Ishikawa (cell line): Measurements from ENCODE around the gene GLI3.

ENCODE experiments used
- CEBPB ChIP-seq: IDR thresholded peaks from 2 replicates; pipeline ENCODE4 v1.6.1; 2012
- CREB1 ChIP-seq: IDR thresholded peaks from 2 replicates; pipeline ENCODE4 v1.6.1; 2012; ENCODE audit warnings: low read depth
- EGR1 ChIP-seq: IDR thresholded peaks from 2 replicates; pipeline ENCODE4 v1.6.1; 2012
- EP300 ChIP-seq: IDR thresholded peaks from 2 replicates; pipeline ENCODE4 v1.6.1; 2012; ENCODE audit warnings: borderline replicate concordance
- FOXM1 ChIP-seq: IDR thresholded peaks from 2 replicates; pipeline ENCODE4 v1.6.1; 2012; ENCODE audit warnings: low read depth, borderline replicate concordance
- MAX ChIP-seq: IDR thresholded peaks from 2 replicates; pipeline ENCODE4 v1.6.1; 2012
- NFIC ChIP-seq: IDR thresholded peaks from 2 replicates; pipeline ENCODE4 v1.6.1; 2012
- RAD21 ChIP-seq: IDR thresholded peaks from 2 replicates; pipeline ENCODE4 v1.6.1; 2012; ENCODE audit warnings: low read depth
- REST ChIP-seq: IDR thresholded peaks from 2 replicates; pipeline ENCODE4 v1.6.1; 2012; ENCODE audit warnings: low read depth, mild to moderate bottlenecking
- TAF1 ChIP-seq: IDR thresholded peaks from 2 replicates; pipeline ENCODE4 v1.6.1; 2012; ENCODE audit warnings: low read depth, mild to moderate bottlenecking
- TCF12 ChIP-seq: IDR thresholded peaks from 2 replicates; pipeline ENCODE4 v1.6.1; 2012; ENCODE audit warnings: low read depth
- TEAD4 ChIP-seq: IDR thresholded peaks from 2 replicates; pipeline ENCODE4 v1.6.1; 2012
- USF1 ChIP-seq: IDR thresholded peaks from 2 replicates; pipeline ENCODE4 v1.6.1; 2012
- YY1 ChIP-seq: IDR thresholded peaks from 2 replicates; pipeline ENCODE4 v1.6.1; 2012; ENCODE audit warnings: low read depth
- ZBTB7A ChIP-seq: IDR thresholded peaks from 2 replicates; pipeline ENCODE4 v1.6.1; 2012; ENCODE audit warnings: low read depth

GLI3 gene

GRCh38 chr7:42090056-42090455 is 147.0 kb downstream of the GLI3 start:
- TF ChIP-seq CREB1 (no peak), ZBTB7A (no peak), USF1 (no peak), REST (no peak), FOXM1 (no peak), YY1 (no peak), TEAD4 (no peak), CEBPB (no peak), TAF1 (no peak), EGR1 (no peak), NFIC (no peak), EP300 (no peak)

GRCh38 chr7:42087616-42088015 is 149.4 kb downstream of the GLI3 start:
- TF ChIP-seq REST, result no peak
- no peak for TF ChIP-seq CREB1
- TF ChIP-seq CEBPB, result no peak
- TF ChIP-seq RAD21, result no peak
- TF ChIP-seq EP300, result no peak
- no peak for TF ChIP-seq TAF1
- TF ChIP-seq MAX, result no peak

GRCh38 chr7:42085531-42085930 is 151.5 kb downstream of the GLI3 start:
- TF ChIP-seq MAX (no peak), REST (no peak), TEAD4 (no peak), TAF1 (no peak), NFIC (no peak)

GRCh38 chr7:42084263-42084662 is 152.7 kb downstream of the GLI3 start:
- TF ChIP-seq NFIC, result no peak
- no peak for TF ChIP-seq EGR1
- TF ChIP-seq MAX, result no peak
- no peak for TF ChIP-seq USF1
- no peak for TF ChIP-seq CEBPB

GRCh38 chr7:42083284-42083683 is 153.7 kb downstream of the GLI3 start:
- TF ChIP-seq CEBPB, result no peak
- no peak for TF ChIP-seq EP300
- TF ChIP-seq TEAD4, result no peak
- no peak for TF ChIP-seq TCF12
- TF ChIP-seq EGR1, result no peak

- no peak for TF ChIP-seq FOXM1
- no peak for TF ChIP-seq ZBTB7A
- no peak for TF ChIP-seq USF1
- no peak for TF ChIP-seq TEAD4
These were observed 154.9 kb downstream of the GLI3 start for GRCh38 chr7:42082144-42082543.
